Activated T-cell treated with anti-CD3 and anti-CD28 coated beads, Interleukin-2, amount 50 U/mL, for 24 hours (primary cell): ENCODE data around the gene YPEL5.
A peak's percentile ranks its signal among the peaks of the same experiment; 100 is the strongest.

ENCODE experiments used
- DNase-seq: peaks from one replicate; pipeline ENCODE4 v3.0.0-alpha.2; 2020
- H3K27ac Mint-ChIP-seq: 2 replicates; pipeline ENCODE4 v1.8.0; 2020; ENCODE audit warnings: mild to moderate bottlenecking, mixed read lengths
- H3K27me3 Mint-ChIP-seq: 2 replicates; pipeline ENCODE4 v1.8.0; 2020; ENCODE audit warnings: mixed read lengths
- H3K36me3 Mint-ChIP-seq: 2 replicates; pipeline ENCODE4 v1.8.0; 2020; ENCODE audit warnings: low read depth, mixed read lengths
- H3K4me1 Mint-ChIP-seq: 2 replicates; pipeline ENCODE4 v1.8.0; 2020; ENCODE audit warnings: low read depth, mixed read lengths
- H3K4me3 Mint-ChIP-seq: 2 replicates; pipeline ENCODE4 v1.8.0; 2020; ENCODE audit warnings: mild to moderate bottlenecking, moderate library complexity, mixed read lengths
- H3K9me3 Mint-ChIP-seq: 2 replicates; pipeline ENCODE4 v1.8.0; 2020; ENCODE audit warnings: mixed read lengths

YPEL5 gene

DNA sequence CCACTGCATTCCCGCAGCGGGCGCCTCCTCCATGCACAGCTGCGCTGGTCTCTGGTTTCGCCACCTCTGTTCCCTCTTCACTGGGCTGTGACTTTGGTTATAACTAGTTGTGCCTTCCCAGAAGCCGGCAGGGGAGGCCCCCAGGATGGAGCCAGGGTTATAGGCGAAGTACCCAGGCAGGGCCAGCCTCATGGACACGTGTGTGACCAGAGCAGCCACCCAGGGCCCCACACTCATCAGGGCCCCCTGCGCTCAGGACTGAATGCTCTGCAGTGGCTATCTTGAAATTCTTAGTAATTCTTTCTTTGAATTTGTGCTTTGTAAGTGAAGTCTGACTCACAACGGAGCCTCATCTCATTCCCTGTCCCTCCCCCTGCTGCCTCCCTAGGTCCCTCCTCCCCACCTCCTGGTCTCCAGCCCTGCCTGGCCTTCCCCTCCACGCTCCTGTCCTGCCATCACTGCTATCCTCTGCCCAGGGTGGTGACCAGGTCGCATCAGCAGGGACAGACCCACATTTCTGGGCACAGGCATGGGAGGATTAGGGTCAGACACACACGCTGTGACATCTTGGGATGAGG is 46.4 kb downstream of the YPEL5 start:
- Mint-ChIP-seq H3K27ac (no peak overlapping the region), H3K9me3 (no peaks in the 10 kb centered on the region), H3K4me1 (no peaks in the 10 kb centered on the region), H3K27me3 (no peaks in the 10 kb centered on the region), H3K4me3 (no peak overlapping the region), H3K36me3 (no peaks in the 10 kb centered on the region)
- DNase-seq, result no peak

DNA sequence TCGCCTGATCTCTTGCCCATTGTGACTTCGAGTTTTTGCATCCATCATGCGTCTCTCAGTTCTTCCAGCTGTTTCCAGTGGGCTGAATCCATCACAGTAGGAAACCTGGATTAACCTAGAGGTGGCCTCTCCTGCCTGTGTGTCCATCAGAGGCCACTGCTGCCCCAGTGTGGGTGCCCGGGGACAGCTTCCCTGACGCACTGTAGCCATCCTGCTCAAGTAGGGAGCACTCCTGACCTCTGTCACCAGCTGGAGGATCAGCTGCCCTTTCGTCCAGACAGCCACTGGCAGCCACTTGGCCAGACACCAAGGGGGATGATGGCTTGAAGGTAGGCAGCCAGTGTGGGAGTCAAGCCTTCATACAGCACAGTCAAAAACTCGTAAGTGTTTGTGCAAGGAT is 47.6 kb downstream of the YPEL5 start:
- DNase-seq, result no peak
- Mint-ChIP-seq H3K9me3 (no peaks in the 10 kb centered on the region), H3K27ac (no peak overlapping the region), H3K4me3 (no peak overlapping the region), H3K4me1 (no peaks in the 10 kb centered on the region), H3K27me3 (no peaks in the 10 kb centered on the region), H3K36me3 (no peaks in the 10 kb centered on the region)

DNA sequence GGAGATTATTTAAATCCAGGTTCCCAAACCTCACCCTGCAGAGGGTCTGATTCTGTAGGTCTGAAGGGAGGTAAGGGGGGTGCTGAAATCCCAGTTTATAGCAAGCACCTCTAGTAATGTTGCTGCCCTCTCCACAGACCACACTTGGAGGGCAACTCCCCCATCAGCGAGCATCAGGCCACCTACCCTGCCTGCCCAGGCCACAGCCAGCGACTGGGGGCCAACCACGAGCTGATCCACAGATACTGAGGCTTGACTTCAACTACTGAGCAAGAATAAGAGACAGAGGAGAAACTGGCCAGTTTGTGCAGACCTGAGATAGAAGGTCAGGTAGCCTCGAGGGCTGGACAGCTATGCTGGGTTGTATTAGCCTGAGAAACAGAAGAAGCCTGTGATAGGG is 48.2 kb downstream of the YPEL5 start:
- no peaks in the 10 kb centered on the region for H3K36me3 Mint-ChIP-seq
- no peaks in the 10 kb centered on the region for H3K4me1 Mint-ChIP-seq
- no peak for DNase-seq
- no peaks in the 10 kb centered on the region for H3K27me3 Mint-ChIP-seq
- no peaks in the 10 kb centered on the region for H3K9me3 Mint-ChIP-seq
- H3K27ac Mint-ChIP-seq, result no peak overlapping the region
- no peak overlapping the region for H3K4me3 Mint-ChIP-seq

DNA sequence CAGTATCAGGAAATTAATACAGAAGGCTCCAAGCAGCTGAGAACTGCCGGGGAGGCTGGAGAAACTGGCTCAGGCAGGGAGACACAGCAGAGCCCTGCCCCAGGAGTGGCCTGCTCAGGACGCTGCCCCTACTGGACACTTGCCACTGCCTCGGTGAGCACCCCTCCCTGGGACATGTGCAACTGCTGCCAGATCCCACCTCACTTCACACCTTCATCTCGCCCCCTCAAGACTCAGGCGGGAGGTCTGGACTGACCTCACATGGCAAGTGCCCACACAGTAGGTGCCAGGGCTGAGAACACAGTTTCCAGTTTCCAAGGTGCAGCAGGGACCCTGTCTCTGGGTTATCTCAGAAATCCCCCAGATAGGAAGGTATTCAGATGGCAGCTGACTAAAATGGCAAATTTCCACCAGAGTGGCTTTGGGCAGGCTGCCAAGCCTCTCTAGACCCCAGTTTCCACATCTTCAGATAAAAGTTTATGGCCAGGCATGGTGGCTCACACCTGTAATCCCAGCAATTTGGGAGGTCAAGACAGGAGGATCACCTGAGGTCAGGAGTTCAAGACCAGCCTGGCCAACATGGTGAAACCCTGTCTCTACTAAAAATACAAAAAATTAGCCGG is 50.9 kb downstream of the YPEL5 start:
- Mint-ChIP-seq H3K36me3 (no peaks in the 10 kb centered on the region), H3K4me1 (no peaks in the 10 kb centered on the region), H3K27me3 (no peaks in the 10 kb centered on the region), H3K9me3 (no peaks in the 10 kb centered on the region), H3K27ac (no peak overlapping the region), H3K4me3 (no peak overlapping the region)
- no peak for DNase-seq

DNA sequence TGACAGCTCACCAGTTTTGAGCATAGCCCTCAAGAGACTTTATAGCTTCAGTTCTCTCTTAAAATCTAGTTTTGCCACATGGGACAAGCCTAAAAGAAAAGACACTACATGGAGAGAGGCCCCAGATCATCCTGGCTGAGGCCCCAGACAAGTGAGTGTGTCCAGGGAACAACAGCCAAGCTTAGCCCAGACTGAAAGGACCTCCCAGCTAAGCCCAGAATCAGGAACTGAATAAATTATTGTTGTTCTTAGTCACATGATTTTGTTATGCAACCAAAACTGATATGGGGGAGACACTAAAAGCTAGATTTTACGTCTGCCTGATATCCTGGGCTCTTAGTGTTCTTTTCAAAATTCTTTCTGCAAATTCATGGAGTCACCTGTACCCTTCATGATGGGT is 55.2 kb downstream of the YPEL5 start:
- H3K27ac Mint-ChIP-seq, result no peak overlapping the region
- no peak overlapping the region for H3K4me3 Mint-ChIP-seq
- no peak for DNase-seq
- no peaks in the 10 kb centered on the region for H3K27me3 Mint-ChIP-seq
- no peaks in the 10 kb centered on the region for H3K9me3 Mint-ChIP-seq
- H3K4me1 Mint-ChIP-seq, result peaks cover 2% of the 10 kb centered on the region
- no peaks in the 10 kb centered on the region for H3K36me3 Mint-ChIP-seq

DNA sequence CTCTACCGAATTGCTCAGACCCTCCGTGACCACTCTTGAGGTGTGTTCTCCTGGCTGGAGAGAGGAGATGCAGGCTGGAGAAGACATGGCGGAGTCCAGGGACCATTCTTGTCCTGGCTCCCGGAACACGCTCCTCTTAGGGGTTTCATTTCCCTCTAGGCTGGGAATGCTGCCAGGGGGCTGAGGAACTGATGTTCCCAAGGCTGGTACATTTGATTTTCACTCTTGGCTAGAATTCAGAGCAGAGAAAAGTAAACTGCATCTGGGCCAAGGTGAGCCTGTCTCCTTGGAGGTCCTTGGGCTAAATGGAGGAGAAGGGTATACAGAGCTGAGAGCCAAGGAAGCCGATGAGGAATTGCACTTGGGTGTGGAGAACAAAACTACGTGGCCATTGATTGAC is 56.3 kb downstream of the YPEL5 start:
- DNase-seq, result no peak
- H3K4me1 Mint-ChIP-seq, result peaks cover 4% of the 10 kb centered on the region
- no peaks in the 10 kb centered on the region for H3K9me3 Mint-ChIP-seq
- no peak overlapping the region for H3K4me3 Mint-ChIP-seq
- no peaks in the 10 kb centered on the region for H3K27me3 Mint-ChIP-seq
- no peaks in the 10 kb centered on the region for H3K36me3 Mint-ChIP-seq
- H3K27ac Mint-ChIP-seq, result no peak overlapping the region

DNA sequence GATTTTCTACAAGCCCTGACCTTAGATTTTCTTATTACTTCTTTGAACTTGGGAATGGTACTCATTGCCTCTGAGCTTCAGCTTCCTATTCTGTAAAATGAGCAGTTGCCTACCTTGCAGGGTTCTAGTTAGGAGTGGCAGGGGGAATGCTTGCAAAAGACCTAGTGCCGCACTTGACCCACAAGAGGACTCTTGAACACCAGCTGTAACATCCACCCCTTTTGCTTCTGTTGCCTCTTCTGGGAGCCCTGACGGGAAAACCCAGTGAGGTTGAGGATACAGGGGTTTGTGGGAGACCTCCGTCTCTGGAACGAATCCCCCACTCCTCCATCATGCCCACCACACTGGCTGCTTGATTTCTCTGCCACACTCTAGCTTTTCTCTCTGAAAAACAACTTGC is 57.5 kb downstream of the YPEL5 start:
- Mint-ChIP-seq H3K27ac (no peak overlapping the region), H3K36me3 (no peaks in the 10 kb centered on the region), H3K9me3 (no peaks in the 10 kb centered on the region), H3K4me3 (no peak overlapping the region), H3K4me1 (peaks cover 14% of the 10 kb centered on the region), H3K27me3 (no peaks in the 10 kb centered on the region)
- DNase-seq, result no peak

DNA sequence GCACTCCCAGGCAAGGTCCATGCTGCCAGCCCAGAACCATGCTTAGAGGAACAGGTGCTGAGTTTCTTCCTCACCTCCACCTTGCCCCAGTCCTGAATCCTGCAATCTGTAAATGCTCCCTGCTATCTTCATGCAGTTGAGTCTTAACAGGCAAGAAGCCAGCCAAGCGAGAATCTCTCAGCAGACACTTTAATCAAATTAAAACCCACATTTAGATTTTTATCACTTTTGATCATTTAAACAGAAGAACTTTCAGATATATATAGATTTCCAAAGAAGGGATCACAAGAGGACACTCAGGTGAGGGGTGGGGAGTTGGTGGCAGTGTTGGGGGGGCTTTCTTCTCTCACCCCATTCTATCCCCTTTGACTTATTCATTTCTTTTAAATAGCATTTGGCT is 58.6 kb downstream of the YPEL5 start:
- Mint-ChIP-seq H3K9me3 (no peaks in the 10 kb centered on the region), H3K36me3 (no peaks in the 10 kb centered on the region), H3K4me1 (peaks cover 24% of the 10 kb centered on the region), H3K27ac (no peak overlapping the region), H3K27me3 (no peaks in the 10 kb centered on the region), H3K4me3 (no peak overlapping the region)
- no peak for DNase-seq

DNA sequence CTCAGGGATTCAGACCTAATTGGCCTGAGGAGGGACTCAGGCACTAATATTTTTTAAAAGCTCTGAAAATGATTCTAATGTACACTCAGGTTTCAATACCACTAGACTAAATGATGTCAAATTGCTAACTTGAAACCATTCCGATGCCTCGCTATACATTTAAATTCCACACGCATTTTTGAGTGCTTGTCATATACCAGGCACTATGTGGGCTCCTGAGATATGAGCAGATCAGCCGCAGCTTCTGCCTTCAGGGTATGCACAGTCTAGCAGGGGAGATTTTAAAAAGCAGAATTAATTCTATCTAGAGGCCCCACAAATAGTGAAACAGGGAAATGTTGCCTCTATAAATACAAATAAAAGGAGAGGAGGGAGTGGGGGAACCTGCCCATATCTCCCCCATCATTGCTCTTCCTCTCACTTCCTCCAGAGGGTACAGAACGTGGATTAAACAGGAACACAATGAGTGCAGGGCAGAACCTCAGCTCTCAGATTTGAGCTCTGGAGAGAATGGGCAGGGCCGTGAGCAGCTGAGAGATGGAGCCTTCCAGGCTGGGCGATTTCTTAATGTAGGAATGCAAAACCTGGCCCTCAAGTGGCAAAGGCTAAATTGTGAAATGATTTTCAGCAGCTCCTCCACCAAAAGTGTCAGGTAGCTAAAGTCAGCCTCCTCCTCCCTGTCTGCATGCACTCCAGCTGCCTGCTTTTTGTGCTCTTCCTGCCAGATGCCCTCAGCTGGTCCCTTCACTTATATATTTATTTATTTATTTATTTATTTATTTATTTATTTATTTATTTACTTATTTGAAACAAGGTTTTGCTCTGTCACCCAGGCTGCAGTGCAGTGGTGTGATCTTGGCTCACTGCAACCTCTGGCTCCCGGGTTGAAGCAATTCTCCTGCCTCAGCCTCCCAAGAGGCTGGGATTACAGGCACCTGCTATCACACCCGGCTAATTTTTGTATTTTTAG is 59.9 kb downstream of the YPEL5 start:
- Mint-ChIP-seq H3K4me3 (no peak overlapping the region), H3K9me3 (no peaks in the 10 kb centered on the region), H3K4me1 (peaks cover 24% of the 10 kb centered on the region), H3K27ac (no peak overlapping the region), H3K27me3 (no peaks in the 10 kb centered on the region), H3K36me3 (no peaks in the 10 kb centered on the region)
- no peak for DNase-seq

DNA sequence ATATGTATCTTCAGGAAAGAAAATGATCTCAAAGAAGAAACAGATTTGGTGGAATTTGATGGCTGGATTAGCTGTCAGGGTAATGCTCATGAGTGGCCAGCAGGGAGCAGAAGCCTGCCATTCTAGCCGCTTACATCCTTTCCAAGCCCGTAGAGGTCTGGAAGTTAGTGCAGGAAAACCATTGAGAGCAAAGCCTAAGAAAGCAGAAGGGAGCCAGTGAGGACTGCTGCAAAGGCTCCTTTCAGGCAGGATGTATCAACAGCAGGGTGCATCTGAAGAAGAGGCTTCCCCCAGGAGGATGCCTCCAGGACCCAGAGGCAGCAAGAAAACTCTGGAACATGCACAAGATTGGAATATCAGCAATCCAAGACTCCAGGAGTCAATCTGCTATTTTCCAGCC is 61.6 kb downstream of the YPEL5 start:
- DNase-seq, result peak; percentile 60

DNA sequence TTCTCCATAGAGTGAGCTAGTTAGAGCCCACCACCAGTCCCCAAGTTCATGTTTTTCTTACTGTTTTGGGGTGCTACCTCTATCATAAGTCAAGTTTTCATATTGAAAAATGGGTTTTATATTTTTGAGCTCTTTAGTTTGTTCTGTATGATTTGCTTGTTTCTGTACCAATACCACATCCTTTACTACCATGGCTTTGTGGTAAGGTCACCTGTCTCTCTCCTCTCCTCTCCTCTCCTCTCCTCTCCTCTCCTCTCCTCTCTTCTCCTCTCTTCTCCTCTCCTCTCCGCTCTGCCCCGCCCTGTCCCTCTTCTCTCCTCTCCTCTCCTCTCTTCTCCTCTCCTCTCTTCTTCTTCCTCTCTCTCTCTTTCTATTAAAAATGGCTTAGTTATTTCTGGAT is 62.4 kb downstream of the YPEL5 start:
- no peak for DNase-seq
- H3K9me3 Mint-ChIP-seq, result no peaks in the 10 kb centered on the region
- H3K4me1 Mint-ChIP-seq, result peaks cover 24% of the 10 kb centered on the region
- no peaks in the 10 kb centered on the region for H3K36me3 Mint-ChIP-seq
- peak overlapping the region; percentile 1 for H3K27ac Mint-ChIP-seq
- H3K4me3 Mint-ChIP-seq, result no peak overlapping the region
- no peaks in the 10 kb centered on the region for H3K27me3 Mint-ChIP-seq

More for the DNA sequence above, 61.6 kb downstream of the YPEL5 start:
- Mint-ChIP-seq H3K4me3 (no peak overlapping the region), H3K27me3 (no peaks in the 10 kb centered on the region), H3K36me3 (no peaks in the 10 kb centered on the region), H3K4me1 (peaks cover 24% of the 10 kb centered on the region), H3K27ac (peak overlapping the region; percentile 47), H3K9me3 (no peaks in the 10 kb centered on the region)
